Activated naive CD8-positive, alpha-beta T cell (primary cell): ENCODE measurements around the gene MAEL.

Experiments used
- H3K27ac Mint-ChIP-seq: one replicate; pipeline ENCODE4 v1.8.0; 2021; ENCODE audit warnings: mixed read lengths
- H3K27me3 Mint-ChIP-seq: one replicate; pipeline ENCODE4 v1.8.0; 2021; ENCODE audit warnings: mixed read lengths
- H3K36me3 Mint-ChIP-seq: one replicate; pipeline ENCODE4 v1.8.0; 2021; ENCODE audit warnings: mixed read lengths
- H3K4me1 Mint-ChIP-seq: one replicate; pipeline ENCODE4 v1.8.0; 2021; ENCODE audit warnings: low read depth, mixed read lengths
- H3K4me3 Mint-ChIP-seq: one replicate; pipeline ENCODE4 v1.8.0; 2021; ENCODE audit warnings: mild to moderate bottlenecking, mixed read lengths
- H3K9me3 Mint-ChIP-seq: one replicate; pipeline ENCODE4 v1.8.0; 2021; ENCODE audit warnings: low read depth, mixed read lengths

Gene MAEL

DNA sequence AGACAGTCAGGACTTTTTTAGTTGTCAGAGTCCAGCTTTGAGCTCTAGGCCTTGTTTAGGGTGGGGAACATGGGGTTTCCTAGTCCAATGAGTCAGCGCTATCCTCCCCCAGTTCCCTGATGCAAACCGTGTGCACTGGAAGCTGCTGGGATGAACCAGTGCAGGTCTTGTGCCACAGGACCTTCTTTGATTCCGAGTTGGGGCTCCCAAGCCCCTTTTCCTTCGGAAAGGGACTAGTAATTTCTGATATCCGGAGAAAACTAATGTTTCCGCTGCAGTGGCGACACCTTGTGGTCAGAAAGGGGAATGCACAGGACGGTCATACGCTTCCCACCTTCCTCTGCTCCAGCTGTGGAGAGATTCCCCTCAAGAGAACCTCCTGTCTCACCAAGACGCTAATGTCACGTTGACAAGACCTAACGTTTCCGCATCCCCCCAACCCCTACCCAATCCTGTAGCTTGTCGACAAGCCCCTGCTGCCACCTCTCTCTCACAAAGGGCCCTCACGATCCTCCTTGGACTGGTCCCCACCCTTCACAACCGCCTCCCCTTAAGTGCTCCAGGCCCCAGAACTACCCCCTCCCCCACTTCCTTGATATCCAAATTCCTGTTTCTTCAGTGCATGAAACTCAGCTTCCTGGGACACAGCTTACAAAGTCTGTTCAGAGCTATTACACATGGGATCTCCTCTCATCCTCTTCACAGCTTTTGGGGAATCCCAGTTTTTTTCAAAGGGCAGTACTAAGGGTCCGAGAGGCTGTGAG lies 70.1 kb downstream of the MAEL start:
- H3K27ac Mint-ChIP-seq, result peak overlapping the region; percentile 59
- H3K27me3 Mint-ChIP-seq, result no peaks in the 10 kb centered on the region

GRCh38 chr1:167059809-167060107 lies 70.7 kb downstream of the MAEL start:
- Mint-ChIP-seq H3K4me1 (peaks cover 4% of the 10 kb centered on the region), H3K4me3 (no peak overlapping the region), H3K36me3 (no peaks in the 10 kb centered on the region), H3K9me3 (no peaks in the 10 kb centered on the region), H3K27me3 (no peaks in the 10 kb centered on the region), H3K27ac (no peak overlapping the region)

More for the DNA sequence above, 70.1 kb downstream of the MAEL start:
- H3K4me1 Mint-ChIP-seq, result peaks cover 4% of the 10 kb centered on the region
- no peaks in the 10 kb centered on the region for H3K9me3 Mint-ChIP-seq
- H3K4me3 Mint-ChIP-seq, result peak overlapping the region; percentile 40
- H3K36me3 Mint-ChIP-seq, result no peaks in the 10 kb centered on the region

DNA sequence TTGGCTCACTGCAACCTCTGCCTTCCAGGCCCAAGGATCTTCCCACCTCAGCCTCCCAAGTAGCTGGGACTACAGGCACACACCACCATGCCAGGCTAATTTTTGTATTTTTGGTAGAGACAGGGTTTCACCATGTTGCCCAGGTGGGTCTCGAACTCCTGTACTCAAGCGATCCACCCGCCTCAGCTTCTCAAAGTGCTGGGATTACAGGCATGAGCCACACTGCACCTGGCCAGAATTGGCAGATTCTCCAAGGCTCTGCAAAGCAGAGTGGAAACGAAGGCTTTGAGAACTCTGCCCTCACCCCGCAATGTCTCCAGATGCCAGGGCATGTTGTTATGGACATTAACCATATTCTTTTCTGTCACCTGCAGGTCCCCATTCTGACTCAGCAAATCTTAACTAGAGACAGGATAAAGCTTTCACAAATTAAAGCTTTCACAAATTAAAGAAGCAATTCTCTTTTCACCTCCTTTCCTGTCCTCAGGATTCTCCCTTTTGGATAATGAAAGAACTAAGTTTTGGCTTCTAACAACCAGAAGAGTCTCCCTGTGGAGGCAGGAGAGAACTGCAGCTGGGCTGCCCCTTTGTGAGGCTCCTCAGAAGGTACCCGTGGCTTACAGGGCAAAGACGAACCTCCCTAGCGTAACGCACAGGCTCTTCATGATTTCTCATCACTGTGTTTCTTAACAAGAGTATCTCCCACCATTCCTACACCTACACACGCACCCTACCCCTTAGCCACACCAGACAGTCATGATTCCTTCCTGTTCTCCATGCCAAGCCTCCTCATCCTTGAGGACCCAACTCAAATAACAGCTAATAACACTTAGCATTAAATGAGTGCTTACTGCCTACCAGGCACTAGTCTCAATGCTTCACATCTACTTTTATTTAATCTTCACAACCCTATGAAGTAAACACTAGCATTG lies 71.3 kb downstream of the MAEL start:
- H3K4me1 Mint-ChIP-seq, result peaks cover 4% of the 10 kb centered on the region
- no peak overlapping the region for H3K4me3 Mint-ChIP-seq
- no peaks in the 10 kb centered on the region for H3K9me3 Mint-ChIP-seq
- no peaks in the 10 kb centered on the region for H3K36me3 Mint-ChIP-seq
- H3K27me3 Mint-ChIP-seq, result no peaks in the 10 kb centered on the region
- no peak overlapping the region for H3K27ac Mint-ChIP-seq

DNA sequence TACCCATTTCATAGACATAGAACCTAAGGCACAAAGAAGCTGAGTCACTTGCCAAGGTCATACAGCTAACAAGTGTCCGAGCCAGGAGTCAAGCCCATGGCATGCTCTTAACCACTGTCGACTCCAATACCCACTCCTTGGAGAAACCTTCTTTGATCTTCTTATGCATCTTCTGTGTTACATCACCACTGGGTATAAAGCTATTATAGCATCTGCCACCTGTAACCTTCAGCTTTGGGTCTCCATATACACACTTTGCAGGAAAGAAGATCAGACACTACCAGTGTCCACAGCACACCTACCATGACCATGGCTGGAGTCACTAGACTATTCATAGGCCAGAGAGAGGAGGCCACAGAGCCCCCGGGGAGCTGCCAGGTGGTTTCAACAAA lies 72.0 kb downstream of the MAEL start:
- peaks cover 4% of the 10 kb centered on the region for H3K4me1 Mint-ChIP-seq
- no peaks in the 10 kb centered on the region for H3K27me3 Mint-ChIP-seq
- H3K36me3 Mint-ChIP-seq, result no peaks in the 10 kb centered on the region
- H3K27ac Mint-ChIP-seq, result no peak overlapping the region
- H3K4me3 Mint-ChIP-seq, result no peak overlapping the region
- H3K9me3 Mint-ChIP-seq, result no peaks in the 10 kb centered on the region

DNA sequence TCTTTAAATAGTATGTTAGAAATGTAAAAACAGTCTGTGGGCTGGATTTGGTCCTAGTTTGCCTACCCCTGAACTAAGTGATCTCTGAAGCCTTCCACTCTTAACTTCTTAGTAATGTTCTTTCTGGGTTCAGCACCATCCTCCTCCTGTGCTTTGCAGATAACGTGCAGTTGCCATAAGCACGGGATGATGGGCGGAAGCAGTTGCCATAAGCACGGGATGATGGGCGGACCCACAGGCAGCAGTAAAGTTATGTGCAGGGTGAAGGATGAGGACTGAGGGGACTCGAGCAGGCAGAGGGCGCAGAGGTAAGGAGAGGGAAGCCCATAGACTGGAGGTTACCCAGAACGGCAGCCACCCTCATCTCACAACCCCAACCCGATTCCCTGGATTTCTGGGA lies 75.5 kb downstream of the MAEL start:
- no peaks in the 10 kb centered on the region for H3K27me3 Mint-ChIP-seq
- H3K4me1 Mint-ChIP-seq, result no peaks in the 10 kb centered on the region
- no peak overlapping the region for H3K4me3 Mint-ChIP-seq
- H3K9me3 Mint-ChIP-seq, result no peaks in the 10 kb centered on the region
- H3K36me3 Mint-ChIP-seq, result no peaks in the 10 kb centered on the region
- H3K27ac Mint-ChIP-seq, result no peak overlapping the region

GRCh38 chr1:167065471-167065870 lies 76.4 kb downstream of the MAEL start:
- H3K9me3 Mint-ChIP-seq, result no peaks in the 10 kb centered on the region
- H3K36me3 Mint-ChIP-seq, result no peaks in the 10 kb centered on the region
- no peak overlapping the region for H3K4me3 Mint-ChIP-seq
- H3K4me1 Mint-ChIP-seq, result no peaks in the 10 kb centered on the region
- no peaks in the 10 kb centered on the region for H3K27me3 Mint-ChIP-seq
- no peak overlapping the region for H3K27ac Mint-ChIP-seq

GRCh38 chr1:167066333-167067122 lies 77.4 kb downstream of the MAEL start:
- H3K27ac Mint-ChIP-seq, result no peak overlapping the region
- H3K36me3 Mint-ChIP-seq, result no peaks in the 10 kb centered on the region
- no peaks in the 10 kb centered on the region for H3K9me3 Mint-ChIP-seq

DNA sequence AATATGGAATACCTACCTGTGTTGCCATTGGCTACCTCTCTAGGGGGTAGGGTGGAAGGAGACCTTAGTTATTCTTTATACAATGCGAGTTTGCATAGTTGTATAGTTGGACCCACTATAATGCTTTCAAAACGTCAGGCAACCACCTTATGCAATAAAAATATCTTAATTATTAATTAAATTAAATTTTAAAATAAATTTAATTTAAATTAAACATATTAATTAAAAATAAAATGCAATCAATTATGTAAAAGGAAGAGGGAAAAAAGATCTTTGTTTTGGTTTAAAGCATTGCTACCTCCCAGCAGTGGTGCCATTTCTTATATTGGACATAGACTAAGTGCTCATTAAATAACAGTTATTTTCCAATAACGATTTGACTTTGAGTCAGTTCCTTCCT lies 78.8 kb downstream of the MAEL start:
- no peaks in the 10 kb centered on the region for H3K9me3 Mint-ChIP-seq
- no peaks in the 10 kb centered on the region for H3K4me1 Mint-ChIP-seq

More at GRCh38 chr1:167066333-167067122, 77.4 kb downstream of the MAEL start:
- H3K27me3 Mint-ChIP-seq, result no peaks in the 10 kb centered on the region
- H3K4me1 Mint-ChIP-seq, result no peaks in the 10 kb centered on the region
- H3K4me3 Mint-ChIP-seq, result no peak overlapping the region

DNA sequence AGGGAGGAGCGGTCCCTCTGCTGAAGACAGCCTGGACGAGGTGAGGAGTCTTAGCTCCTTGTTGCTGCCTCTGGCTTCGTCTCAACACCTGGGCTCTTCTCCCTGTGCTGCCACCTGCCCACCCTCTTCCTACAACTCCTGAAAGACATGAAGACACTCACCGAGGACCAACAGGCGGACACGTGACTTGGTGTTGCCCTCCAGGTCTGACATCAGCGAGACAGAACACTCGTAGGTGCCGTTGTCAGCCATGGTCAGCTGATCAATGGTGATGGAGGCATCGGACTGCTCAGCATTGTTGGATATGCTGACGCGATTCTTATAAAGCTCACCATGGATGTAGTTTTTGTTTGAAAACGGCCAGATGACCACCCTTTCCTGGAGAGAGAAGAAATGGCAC lies 79.7 kb downstream of the MAEL start:
- Mint-ChIP-seq H3K27me3 (no peaks in the 10 kb centered on the region), H3K36me3 (no peaks in the 10 kb centered on the region), H3K4me1 (no peaks in the 10 kb centered on the region), H3K4me3 (no peak overlapping the region), H3K27ac (no peak overlapping the region), H3K9me3 (no peaks in the 10 kb centered on the region)

More for the DNA sequence above, 78.8 kb downstream of the MAEL start:
- H3K27me3 Mint-ChIP-seq, result no peaks in the 10 kb centered on the region
- H3K27ac Mint-ChIP-seq, result no peak overlapping the region
- H3K4me3 Mint-ChIP-seq, result no peak overlapping the region
- no peaks in the 10 kb centered on the region for H3K36me3 Mint-ChIP-seq

GRCh38 chr1:167071286-167071685 lies 82.2 kb downstream of the MAEL start:
- Mint-ChIP-seq H3K9me3 (no peaks in the 10 kb centered on the region), H3K27me3 (no peaks in the 10 kb centered on the region), H3K27ac (no peak overlapping the region), H3K36me3 (peaks cover 2% of the 10 kb centered on the region), H3K4me3 (no peak overlapping the region), H3K4me1 (peaks cover 9% of the 10 kb centered on the region)
